HFFc6 (cell line): Measurements from ENCODE around the gene ADGRL2. TPM values are rescaled to one million over a fixed set of nuclear protein-coding genes. Genes with fewer than 3 reads are reported as not detected.

Experiments used
- DNase-seq: peaks from one replicate; pipeline ENCODE4 v3.0.0-alpha.2; 2018
- H3K27ac Mint-ChIP-seq: 2 replicates; pipeline ENCODE4 v1.8.0; 2020; ENCODE audit warnings: mild to moderate bottlenecking, mixed read lengths
- H3K27me3 Mint-ChIP-seq: 2 replicates; pipeline ENCODE4 v1.8.0; 2021; ENCODE audit warnings: mild to moderate bottlenecking, moderate library complexity, mixed read lengths; ENCODE audit not compliant: insufficient read depth
- H3K36me3 Mint-ChIP-seq: 2 replicates; pipeline ENCODE4 v1.8.0; 2021; ENCODE audit warnings: low read depth, mixed read lengths
- H3K4me1 Mint-ChIP-seq: 2 replicates; pipeline ENCODE4 v1.8.0; 2020; ENCODE audit warnings: low read depth, mixed read lengths
- H3K4me3 Mint-ChIP-seq: 2 replicates; pipeline ENCODE4 v1.8.0; 2020; ENCODE audit warnings: mild to moderate bottlenecking, moderate library complexity, mixed read lengths
- H3K9me3 Mint-ChIP-seq: 2 replicates; pipeline ENCODE4 v1.8.0; 2020; ENCODE audit warnings: mild to moderate bottlenecking, mixed read lengths
- total RNA-seq, 6 experiments: library from RNA; stranded (reverse); fragmentation: NEBNext Ultra II Directional; extraction: Animal tissue kit (Norgen Biotek cat#: 25700); gene quantifications; 2 replicates in 1 of 6; 3 replicates in 5 of 6; pipeline ENCODE4 v1.2.3, GENCODE V29; 2021
- TF ChIP-seq, protein P1 (sequence below): fragments of 200-600 bp; sonication (generic); IDR thresholded peaks from 2 replicates; pipeline ENCODE4 v1.5.0; 2021; ENCODE audit warnings: antibody characterized with exemption, mild to moderate bottlenecking

ADGRL2 gene
- total RNA-seq, 6 experiments from 2014 or later: 2.1 to 11.1 (median 2.8) TPM

DNA sequence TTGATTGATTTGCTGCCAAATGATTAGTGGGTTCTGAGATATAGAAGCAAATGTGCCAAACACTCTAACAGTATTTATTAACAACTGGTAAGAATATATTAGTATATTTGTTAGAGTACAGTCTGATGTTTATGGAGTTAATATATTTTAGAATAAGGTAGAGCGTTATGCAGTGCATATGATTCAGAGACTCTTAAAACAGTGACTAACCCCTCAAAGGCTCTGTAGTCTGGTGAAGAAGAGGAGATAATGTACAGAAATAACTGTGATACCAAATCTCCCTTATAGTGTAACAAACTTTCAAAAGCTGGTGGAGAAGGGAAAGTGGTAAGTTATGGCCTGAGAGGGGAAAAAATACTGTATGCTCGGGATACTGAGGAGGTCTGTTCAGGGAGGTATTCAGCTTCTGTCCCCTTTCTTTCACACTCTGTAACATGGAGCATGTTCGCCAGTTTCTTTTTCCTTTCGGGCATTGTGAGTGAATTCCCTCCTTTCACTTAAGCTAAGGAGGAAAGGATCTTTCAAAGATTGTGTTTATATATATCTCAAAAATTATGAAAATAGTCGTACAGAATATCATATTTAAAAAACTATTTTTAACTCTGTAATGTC, 121.2 kb downstream of the ADGRL2 start:
- Mint-ChIP-seq H3K27ac (no peak overlapping the region), H3K36me3 (no peaks in the 10 kb centered on the region), H3K27me3 (no peaks in the 10 kb centered on the region), H3K4me3 (no peak overlapping the region), H3K4me1 (no peaks in the 10 kb centered on the region; the same call in 1 of the 2 replicates), H3K9me3 (no peaks in the 10 kb centered on the region; the same call in 1 of the 2 replicates)
- TF ChIP-seq, protein P1, sequence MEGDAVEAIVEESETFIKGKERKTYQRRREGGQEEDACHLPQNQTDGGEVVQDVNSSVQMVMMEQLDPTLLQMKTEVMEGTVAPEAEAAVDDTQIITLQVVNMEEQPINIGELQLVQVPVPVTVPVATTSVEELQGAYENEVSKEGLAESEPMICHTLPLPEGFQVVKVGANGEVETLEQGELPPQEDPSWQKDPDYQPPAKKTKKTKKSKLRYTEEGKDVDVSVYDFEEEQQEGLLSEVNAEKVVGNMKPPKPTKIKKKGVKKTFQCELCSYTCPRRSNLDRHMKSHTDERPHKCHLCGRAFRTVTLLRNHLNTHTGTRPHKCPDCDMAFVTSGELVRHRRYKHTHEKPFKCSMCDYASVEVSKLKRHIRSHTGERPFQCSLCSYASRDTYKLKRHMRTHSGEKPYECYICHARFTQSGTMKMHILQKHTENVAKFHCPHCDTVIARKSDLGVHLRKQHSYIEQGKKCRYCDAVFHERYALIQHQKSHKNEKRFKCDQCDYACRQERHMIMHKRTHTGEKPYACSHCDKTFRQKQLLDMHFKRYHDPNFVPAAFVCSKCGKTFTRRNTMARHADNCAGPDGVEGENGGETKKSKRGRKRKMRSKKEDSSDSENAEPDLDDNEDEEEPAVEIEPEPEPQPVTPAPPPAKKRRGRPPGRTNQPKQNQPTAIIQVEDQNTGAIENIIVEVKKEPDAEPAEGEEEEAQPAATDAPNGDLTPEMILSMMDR: no peak
- DNase-seq: no peak

DNA sequence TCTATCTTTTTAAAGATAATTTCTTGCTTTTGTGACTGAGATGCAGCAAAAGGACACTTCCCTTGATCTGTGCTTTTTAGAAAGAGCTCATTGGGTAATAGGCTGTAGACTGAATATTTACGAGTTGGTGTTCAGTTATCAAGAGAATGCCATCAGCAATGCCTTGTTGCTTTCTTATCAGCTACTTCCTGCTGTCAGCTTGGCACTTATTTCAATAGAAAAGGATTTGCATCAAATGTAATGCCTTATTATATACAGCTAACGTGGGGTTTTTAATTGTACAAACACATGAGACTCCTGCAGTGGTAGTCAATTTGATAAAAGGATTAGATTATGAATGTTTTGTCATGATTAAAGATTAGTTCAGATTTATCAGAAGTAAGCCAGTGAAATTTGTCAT, 122.2 kb downstream of the ADGRL2 start:
- Mint-ChIP-seq H3K4me3 (no peak overlapping the region), H3K27me3 (no peaks in the 10 kb centered on the region), H3K4me1 (no peaks in the 10 kb centered on the region; the same call in 1 of the 2 replicates), H3K36me3 (no peaks in the 10 kb centered on the region), H3K9me3 (no peaks in the 10 kb centered on the region; the same call in 1 of the 2 replicates), H3K27ac (no peak overlapping the region)
- no peak for DNase-seq
- TF ChIP-seq, protein P1: no peak

DNA sequence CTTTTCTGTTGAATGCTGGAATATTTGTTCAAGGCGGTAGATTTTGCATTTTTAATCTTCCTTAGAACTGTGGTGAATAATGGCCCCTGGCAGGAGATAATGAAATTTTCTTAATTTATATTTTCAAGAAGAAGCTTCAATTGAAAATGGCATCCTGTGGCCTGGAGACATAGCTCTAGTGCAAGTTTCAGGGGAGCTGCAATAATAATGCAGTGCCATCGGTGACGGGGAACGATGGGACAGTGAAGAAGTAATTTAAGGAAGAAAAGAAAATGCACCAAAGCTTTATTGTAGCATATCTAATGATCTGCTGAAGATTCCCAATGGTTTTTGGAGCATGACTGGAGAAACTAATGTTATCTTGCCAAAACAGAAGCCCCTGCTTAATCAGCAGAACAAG, 128.4 kb downstream of the ADGRL2 start:
- no peaks in the 10 kb centered on the region for H3K27me3 Mint-ChIP-seq
- TF ChIP-seq, protein P1: no peak
- H3K4me1 Mint-ChIP-seq: no peaks in the 10 kb centered on the region; the same call in 1 of the 2 replicates
- no peak overlapping the region for H3K4me3 Mint-ChIP-seq
- H3K36me3 Mint-ChIP-seq: no peaks in the 10 kb centered on the region
- no peaks in the 10 kb centered on the region for H3K9me3 Mint-ChIP-seq
- H3K27ac Mint-ChIP-seq: no peak overlapping the region
- DNase-seq: no peak

DNA sequence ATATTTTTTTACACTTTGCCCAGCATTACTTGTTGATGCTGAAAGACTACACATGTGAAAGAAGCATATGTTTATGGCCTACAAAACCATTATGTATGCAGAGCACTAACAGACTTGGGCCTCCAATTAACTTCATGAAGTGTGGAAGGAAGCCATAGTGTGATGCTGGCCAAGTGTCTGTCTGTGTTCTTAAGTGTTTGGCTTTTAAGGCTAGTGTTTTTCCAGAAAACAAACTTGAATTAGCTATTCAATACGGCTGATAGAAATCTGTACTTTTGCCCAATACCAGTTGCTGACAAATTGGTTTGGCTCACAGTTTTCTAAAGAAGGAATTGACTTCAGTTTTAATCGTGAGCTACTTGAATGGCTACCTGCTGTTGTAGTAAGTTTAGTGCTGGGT, 136.1 kb downstream of the ADGRL2 start:
- no peak overlapping the region for H3K27ac Mint-ChIP-seq
- no peak overlapping the region for H3K4me3 Mint-ChIP-seq
- H3K36me3 Mint-ChIP-seq: no peaks in the 10 kb centered on the region
- no peaks in the 10 kb centered on the region for H3K27me3 Mint-ChIP-seq
- H3K4me1 Mint-ChIP-seq: no peaks in the 10 kb centered on the region; the same call in 1 of the 2 replicates
- TF ChIP-seq, protein P1: no peak
- no peaks in the 10 kb centered on the region for H3K9me3 Mint-ChIP-seq
- DNase-seq: no peak

DNA sequence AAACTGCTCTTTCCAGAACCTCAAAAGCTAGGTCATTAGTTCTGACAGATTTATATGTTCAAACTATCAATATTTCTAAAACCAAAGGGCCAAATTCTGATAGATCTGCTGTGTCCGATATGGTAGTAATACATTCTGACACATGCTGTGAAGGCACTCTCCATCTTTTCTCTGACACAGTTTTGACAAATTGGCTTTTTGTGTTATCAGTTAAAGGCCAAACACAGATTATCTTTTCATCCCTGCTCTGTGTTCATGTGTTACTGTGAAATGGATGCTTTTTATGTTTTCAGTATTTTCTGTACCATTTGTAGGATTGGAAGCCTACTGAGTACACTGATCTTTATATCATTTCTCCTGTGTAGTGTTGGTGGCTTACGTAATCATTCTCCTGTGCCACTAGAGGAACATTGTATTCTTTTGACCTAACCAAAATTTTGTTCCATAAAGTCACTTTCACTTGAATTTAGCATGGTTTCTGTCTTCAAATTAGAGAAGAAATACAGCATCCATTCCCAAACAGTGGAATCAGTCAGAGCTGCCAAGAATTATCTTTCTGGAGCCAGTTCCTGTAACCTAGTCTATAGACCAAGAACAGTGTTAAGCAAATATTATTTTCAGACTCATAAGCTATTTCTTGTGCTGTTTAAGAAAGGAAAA, 137.2 kb downstream of the ADGRL2 start:
- H3K27ac Mint-ChIP-seq: no peak overlapping the region
- no peak for DNase-seq
- H3K36me3 Mint-ChIP-seq: no peaks in the 10 kb centered on the region
- H3K27me3 Mint-ChIP-seq: no peaks in the 10 kb centered on the region
- H3K4me1 Mint-ChIP-seq: no peaks in the 10 kb centered on the region; the same call in 1 of the 2 replicates
- no peak overlapping the region for H3K4me3 Mint-ChIP-seq
- TF ChIP-seq, protein P1: no peak
- H3K9me3 Mint-ChIP-seq: 0 out of 2 replicates have a peak, but pooled peaks cover under 1% of the 10 kb centered on the region
